PC-9 (cell line): ENCODE data around the gene FNDC3B.

ENCODE experiments used
- EZH2 ChIP-seq: fragments of 200-600 bp; sonication (generic); IDR thresholded peaks from 2 replicates; pipeline ENCODE4 v1.8.0; 2017; ENCODE audit warnings: antibody characterized with exemption, low read depth
- TF ChIP-seq, protein P1 (sequence below): fragments of 200-600 bp; sonication (generic); conservative IDR thresholded peaks from 2 replicates; pipeline ENCODE4 v1.6.1; 2017; ENCODE audit warnings: mixed run types, antibody characterized with exemption, mild to moderate bottlenecking, moderate library complexity

DNA sequence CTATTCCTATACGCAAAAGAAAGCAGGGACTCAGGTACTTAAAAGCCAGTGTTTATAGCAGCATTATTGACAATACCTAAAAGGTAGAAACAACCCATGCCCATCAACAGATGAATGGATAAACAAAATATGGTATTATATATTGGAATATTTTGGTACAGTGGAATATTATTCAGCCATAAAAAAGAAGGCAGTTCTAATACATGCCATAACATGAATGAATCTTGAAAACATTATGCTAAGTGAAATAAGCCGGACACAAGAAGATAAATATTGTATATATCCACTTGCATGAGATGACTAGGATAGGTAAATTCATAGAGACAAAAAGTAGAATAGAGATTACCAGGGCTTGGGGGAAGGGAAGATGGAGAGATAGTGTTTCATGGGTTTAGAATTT, 9.2 kb downstream of the FNDC3B start:
- TF ChIP-seq, protein P1, sequence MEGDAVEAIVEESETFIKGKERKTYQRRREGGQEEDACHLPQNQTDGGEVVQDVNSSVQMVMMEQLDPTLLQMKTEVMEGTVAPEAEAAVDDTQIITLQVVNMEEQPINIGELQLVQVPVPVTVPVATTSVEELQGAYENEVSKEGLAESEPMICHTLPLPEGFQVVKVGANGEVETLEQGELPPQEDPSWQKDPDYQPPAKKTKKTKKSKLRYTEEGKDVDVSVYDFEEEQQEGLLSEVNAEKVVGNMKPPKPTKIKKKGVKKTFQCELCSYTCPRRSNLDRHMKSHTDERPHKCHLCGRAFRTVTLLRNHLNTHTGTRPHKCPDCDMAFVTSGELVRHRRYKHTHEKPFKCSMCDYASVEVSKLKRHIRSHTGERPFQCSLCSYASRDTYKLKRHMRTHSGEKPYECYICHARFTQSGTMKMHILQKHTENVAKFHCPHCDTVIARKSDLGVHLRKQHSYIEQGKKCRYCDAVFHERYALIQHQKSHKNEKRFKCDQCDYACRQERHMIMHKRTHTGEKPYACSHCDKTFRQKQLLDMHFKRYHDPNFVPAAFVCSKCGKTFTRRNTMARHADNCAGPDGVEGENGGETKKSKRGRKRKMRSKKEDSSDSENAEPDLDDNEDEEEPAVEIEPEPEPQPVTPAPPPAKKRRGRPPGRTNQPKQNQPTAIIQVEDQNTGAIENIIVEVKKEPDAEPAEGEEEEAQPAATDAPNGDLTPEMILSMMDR: no peak
- TF ChIP-seq EZH2: no peak
